ENCODE data around the gene OR1M1. TPM values are rescaled to one million over a fixed set of nuclear protein-coding genes. Genes with fewer than 3 reads are reported as not detected.
A peak's percentile ranks its signal among the peaks of the same experiment; 100 is the strongest.

Gene OR1M1
- total and polyA plus RNA-seq, 9 of the 15 experiments (the other 6 are each of a cell fraction or from before 2014, with no cell fraction given): not detected

GRCh38 chr19:9058905-9059667 is 27.8 kb upstream of the OR1M1 start:
- Histone ChIP-seq H3K9me1 (ENCODE audit: control insufficient read depth, insufficient read depth, low read length) (no peaks in the 10 kb centered on the region), H3K27me3 (ENCODE audit: control insufficient read depth in 2 of 2, insufficient read depth in 2 of 2, low read length in 2 of 2) (peaks cover 0 to 4% of the 10 kb centered on the region in 2 experiments; a peak in 1 of 5 replicates), H4K20me1 (replicated peaks; ENCODE audit: control insufficient read depth, insufficient read depth, low read length) (no peaks in the 10 kb centered on the region), H3K9me3 (replicated peaks; ENCODE audit: control insufficient read depth, insufficient read depth, low read depth, low read length) (no peaks in the 10 kb centered on the region), H2AFZ (ENCODE audit: low read depth, low read length) (no peak overlapping the region), H3K36me3 (ENCODE audit: control insufficient read depth, insufficient read depth, low read length) (no peaks in the 10 kb centered on the region), H3K4me3 (no peak overlapping the region), H3K27ac (ENCODE audit: extremely low read depth, low read depth, low read length) (no peak overlapping the region), H3K9ac (ENCODE audit: insufficient read depth in 1 of 2, low read depth in 2 of 2, low read length in 2 of 2) (no peak overlapping the region), H3K79me2 (ENCODE audit: control insufficient read depth, insufficient read depth, low read length) (no peaks in the 10 kb centered on the region), H3K4me1 (replicated peaks in 1 of 2; ENCODE audit: control insufficient read depth in 2 of 2, insufficient read depth in 2 of 2, low read length in 2 of 2) (peaks cover 3 to 6% of the 10 kb centered on the region in 2 experiments; a peak in 2 of 5 replicates), H3K4me2 (ENCODE audit: insufficient read depth, low read length) (no peak overlapping the region)
- FAIRE-seq (no peak), DNase-seq (ENCODE audit: extremely low read depth in 1 of 4, low spot score in 3 of 4) (no peak), ATAC-seq (0 out of 3 replicates have a peak, but pooled peaks have one; percentile 22)
- WGBS (ENCODE audit: insufficient coverage, low coverage, missing lambda C conversion rate): 14% methylated on average over 12 of the region's 12 CpGs
- ChIA-PET POLR2A (interaction anchor here (2.2 kb wide), 1 partner anchor 9 kb away, joined by 7 read pairs; no protein-coding TSS in a partner anchor), CTCF (ENCODE audit: low intra/inter-chr PET ratio) (no interaction called here)
- intact Hi-C loops (cut with micrococcal nuclease) (no loop called here), in situ Hi-C loops (cut with MboI) (no loop called here)
- no TSS peak for BruUV-seq (replicated peaks)
- TF ChIP-seq ADNP (tag; IDR thresholded peaks at IDR 0.05) (no peak), ZNF277 (CRISPR knock-in tag; IDR thresholded peaks at IDR 0.05; ENCODE audit: borderline replicate concordance) (no peak), RFX7 (CRISPR knock-in tag; IDR thresholded peaks at IDR 0.05) (no peak), ZNF408 (CRISPR knock-in tag; IDR thresholded peaks at IDR 0.05; ENCODE audit: low read depth) (no peak), MEIS2 (IDR thresholded peaks at IDR 0.05; ENCODE audit: partially characterized antibody) (peak; percentile 95), ZNF561 (CRISPR knock-in tag; conservative IDR thresholded peaks at IDR 0.05) (no peak), PBX2 (CRISPR knock-in tag; IDR thresholded peaks at IDR 0.05; ENCODE audit: low read depth) (no peak), PBX2 (tag; conservative IDR thresholded peaks at IDR 0.05; ENCODE audit: low read depth) (peak; percentile 97), RBM25 (IDR thresholded peaks at IDR 0.05; ENCODE audit: low read depth, low read length, severe bottlenecking) (no peak), FOXJ2 (tag; IDR thresholded peaks at IDR 0.05) (no peak), TCF7 (IDR thresholded peaks at IDR 0.05; ENCODE audit: borderline replicate concordance) (no peak), ETS2 (tag; IDR thresholded peaks at IDR 0.05; ENCODE audit: borderline replicate concordance, poor library complexity, severe bottlenecking) (no peak), ZNF133 (CRISPR knock-in tag; IDR thresholded peaks at IDR 0.05) (no peak), RBM15 (IDR thresholded peaks at IDR 0.05; ENCODE audit: insufficient read depth, low read length) (no peak), HNRNPH1 (optimal IDR thresholded peaks at IDR 0.05; ENCODE audit: low read depth, low read length) (no peak), ZNF384 (IDR thresholded peaks at IDR 0.05; ENCODE audit: low read depth, low read length) (no peak), TAF9B (IDR thresholded peaks at IDR 0.05; ENCODE audit: partially characterized antibody) (no peak), ZNF184 (CRISPR knock-in tag; IDR thresholded peaks at IDR 0.05) (no peak), ZNF707 (CRISPR knock-in tag; conservative IDR thresholded peaks at IDR 0.05) (no peak), MYNN (IDR thresholded peaks at IDR 0.05) (no peak), MYNN (CRISPR knock-in tag; IDR thresholded peaks at IDR 0.05) (no peak)

Measured in K562 (cell line).